ENCODE data around the gene DRG2.

- TF ChIP-seq POLR2A (IDR thresholded peaks at IDR 0.05) (no peak), CTCF (IDR thresholded peaks at IDR 0.05) (no peak), POLR2AphosphoS5 (IDR thresholded peaks at IDR 0.05) (no peak), EP300 (IDR thresholded peaks at IDR 0.05) (no peak)
Measured at GRCh38 chr17:18144261-18144660, 56.5 kb downstream of the DRG2 start.
